IMR-90 (cell line): ENCODE results near the gene SLC39A2.

ENCODE experiments used
- CEBPB ChIP-seq: IDR thresholded peaks from 2 replicates; pipeline ENCODE4 v1.6.1; 2012; ENCODE audit warnings: low read depth, low read length, improper control_type of control experiment
- FOS ChIP-seq: fragments of 150-350 bp; IDR thresholded peaks from 2 replicates; pipeline ENCODE4 v1.6.1; 2016; ENCODE audit warnings: low read depth, low read length
- MAFK ChIP-seq: IDR thresholded peaks from 2 replicates; pipeline ENCODE4 v1.6.1; 2012; ENCODE audit warnings: low read depth, low read length, improper control_type of control experiment
- MAZ ChIP-seq: IDR thresholded peaks from 2 replicates; pipeline ENCODE4 v1.6.1; 2012; ENCODE audit warnings: low read depth, mild to moderate bottlenecking, low read length, improper control_type of control experiment, moderate library complexity, borderline replicate concordance
- MXI1 ChIP-seq: IDR thresholded peaks from 2 replicates; pipeline ENCODE4 v1.6.1; 2012; ENCODE audit warnings: low read depth, mild to moderate bottlenecking, low read length, moderate library complexity, borderline replicate concordance
- POLR2A ChIP-seq: IDR thresholded peaks from 2 replicates; pipeline ENCODE4 v1.6.1; 2012; ENCODE audit warnings: mild to moderate bottlenecking, low read depth, low read length
- SMC3 ChIP-seq: fragments of 150-350 bp; IDR thresholded peaks from 2 replicates; pipeline ENCODE4 v1.6.1; 2016; ENCODE audit warnings: low read depth, mild to moderate bottlenecking, antibody characterized with exemption, low read length, moderate library complexity
- USF2 ChIP-seq: fragments of 150-350 bp; IDR thresholded peaks from 2 replicates; pipeline ENCODE4 v1.6.1; 2017; ENCODE audit warnings: mild to moderate bottlenecking, antibody characterized with exemption, low read length, low read depth
- TF ChIP-seq, protein P1 (sequence below): conservative IDR thresholded peaks from 2 replicates; pipeline ENCODE4 v1.5.1; 2012; ENCODE audit warnings: mild to moderate bottlenecking, low read depth, low read length, improper control_type of control experiment

DNA sequence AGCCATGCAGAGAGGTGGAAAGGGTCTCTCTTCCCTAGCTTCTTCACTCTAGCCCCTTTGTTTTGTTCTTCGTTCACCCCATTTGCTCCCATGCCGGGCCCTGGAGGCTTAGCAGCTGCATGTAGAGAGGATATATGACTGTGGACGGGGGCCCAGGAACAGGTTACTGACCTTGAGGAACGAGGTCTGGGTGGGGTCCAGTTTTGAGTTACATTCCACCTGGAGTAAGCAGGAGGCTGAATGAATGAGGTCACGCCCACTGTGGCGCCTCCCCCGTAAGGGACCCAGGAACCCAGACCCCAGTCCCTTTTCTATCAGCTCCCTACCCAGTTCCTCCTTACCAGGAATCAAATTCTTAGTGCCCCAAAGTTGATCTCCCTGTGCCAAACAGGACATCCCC, 19.2 kb downstream of the SLC39A2 start:
- TF ChIP-seq FOS (no peak), POLR2A (no peak), MAZ (no peak), MXI1 (no peak), MAFK (no peak), USF2 (no peak), SMC3 (no peak), CEBPB (no peak)
- TF ChIP-seq, protein P1, sequence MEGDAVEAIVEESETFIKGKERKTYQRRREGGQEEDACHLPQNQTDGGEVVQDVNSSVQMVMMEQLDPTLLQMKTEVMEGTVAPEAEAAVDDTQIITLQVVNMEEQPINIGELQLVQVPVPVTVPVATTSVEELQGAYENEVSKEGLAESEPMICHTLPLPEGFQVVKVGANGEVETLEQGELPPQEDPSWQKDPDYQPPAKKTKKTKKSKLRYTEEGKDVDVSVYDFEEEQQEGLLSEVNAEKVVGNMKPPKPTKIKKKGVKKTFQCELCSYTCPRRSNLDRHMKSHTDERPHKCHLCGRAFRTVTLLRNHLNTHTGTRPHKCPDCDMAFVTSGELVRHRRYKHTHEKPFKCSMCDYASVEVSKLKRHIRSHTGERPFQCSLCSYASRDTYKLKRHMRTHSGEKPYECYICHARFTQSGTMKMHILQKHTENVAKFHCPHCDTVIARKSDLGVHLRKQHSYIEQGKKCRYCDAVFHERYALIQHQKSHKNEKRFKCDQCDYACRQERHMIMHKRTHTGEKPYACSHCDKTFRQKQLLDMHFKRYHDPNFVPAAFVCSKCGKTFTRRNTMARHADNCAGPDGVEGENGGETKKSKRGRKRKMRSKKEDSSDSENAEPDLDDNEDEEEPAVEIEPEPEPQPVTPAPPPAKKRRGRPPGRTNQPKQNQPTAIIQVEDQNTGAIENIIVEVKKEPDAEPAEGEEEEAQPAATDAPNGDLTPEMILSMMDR: no peak
